GM18526 (cell line): ENCODE measurements around the gene CHRM2.

Experiments used
- POLR2A ChIP-seq: IDR thresholded peaks from 3 replicates; pipeline ENCODE4 v1.6.1; 2011; ENCODE audit not compliant: insufficient read length; ENCODE audit errors: extremely low read depth

Gene CHRM2

DNA sequence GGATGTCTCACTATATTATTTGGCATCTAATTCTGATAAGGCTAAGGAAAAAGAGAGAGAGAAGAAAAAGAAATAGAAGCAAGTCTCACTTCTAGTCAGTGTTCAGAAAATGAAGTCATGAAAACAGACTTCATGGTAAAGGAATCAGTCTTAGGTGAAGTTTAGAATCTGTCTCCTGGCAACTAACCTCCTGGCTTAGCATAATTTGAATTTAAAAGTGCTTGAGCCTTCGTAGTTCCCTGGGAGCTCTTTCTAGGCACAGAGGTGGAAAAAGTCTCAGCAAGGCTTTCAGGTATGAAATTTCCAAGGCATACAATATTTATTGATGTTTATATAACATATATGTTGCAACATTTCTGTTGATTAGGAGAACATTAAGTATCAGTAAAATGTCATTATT is 10.4 kb downstream of the CHRM2 start:
- TF ChIP-seq POLR2A: no peak

DNA sequence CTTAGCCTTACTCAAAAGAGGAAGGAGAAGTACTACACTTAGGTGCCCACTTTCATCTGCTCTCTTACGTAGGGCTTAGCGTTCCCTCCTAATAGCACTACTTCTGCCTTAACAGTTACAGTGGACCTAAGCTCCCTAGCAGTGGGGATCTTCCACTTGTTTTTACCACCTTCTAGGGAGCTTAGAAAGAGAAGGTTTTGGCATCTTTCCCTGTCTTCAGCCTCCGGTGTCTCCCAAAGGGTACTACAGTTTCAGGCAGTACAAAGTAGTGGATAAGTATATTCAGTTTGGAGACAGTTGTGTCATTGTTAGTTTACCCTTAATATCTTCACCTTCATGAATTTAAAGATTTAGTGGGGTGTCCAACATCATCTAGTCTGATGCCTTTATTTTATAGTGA is 14.6 kb downstream of the CHRM2 start:
- TF ChIP-seq POLR2A: no peak

DNA sequence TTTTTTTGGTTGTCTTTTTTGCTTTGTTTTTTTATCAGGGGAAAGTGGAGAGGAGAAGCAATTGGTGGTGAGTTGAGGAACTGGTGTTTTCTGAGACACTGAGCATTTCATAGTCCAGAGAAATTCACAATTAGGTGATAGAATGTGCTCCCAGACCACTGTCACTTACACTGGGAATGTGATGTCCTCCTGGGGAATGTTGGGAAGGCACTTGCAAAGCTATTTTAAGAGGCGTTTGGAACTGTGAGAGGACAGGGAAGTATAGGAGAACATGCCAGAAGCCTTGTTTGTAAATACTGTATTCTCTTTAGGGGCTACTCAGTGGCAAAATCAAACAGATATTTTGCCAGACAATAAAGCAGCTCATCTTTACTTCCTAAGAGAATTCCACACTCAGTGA is 16.0 kb downstream of the CHRM2 start:
- TF ChIP-seq POLR2A: no peak

DNA sequence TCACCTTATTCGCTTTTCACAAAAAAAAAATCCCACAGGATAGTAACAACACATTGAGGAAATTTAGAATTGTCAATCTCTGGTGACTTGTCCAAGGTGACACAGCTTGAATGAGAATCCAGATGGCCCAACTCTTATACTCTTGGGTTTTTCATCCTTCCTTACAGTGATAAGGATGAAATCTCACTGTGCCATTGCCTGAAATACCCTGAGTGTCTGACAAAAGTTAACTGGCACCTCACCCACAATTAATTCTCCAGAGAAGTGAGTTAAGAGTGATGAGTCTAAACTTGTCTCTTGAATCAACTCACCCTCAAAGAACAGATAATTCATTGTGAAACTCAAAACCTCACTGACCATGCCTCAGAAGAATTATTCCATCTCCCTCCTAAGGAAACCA is 18.9 kb downstream of the CHRM2 start:
- no peak for TF ChIP-seq POLR2A

DNA sequence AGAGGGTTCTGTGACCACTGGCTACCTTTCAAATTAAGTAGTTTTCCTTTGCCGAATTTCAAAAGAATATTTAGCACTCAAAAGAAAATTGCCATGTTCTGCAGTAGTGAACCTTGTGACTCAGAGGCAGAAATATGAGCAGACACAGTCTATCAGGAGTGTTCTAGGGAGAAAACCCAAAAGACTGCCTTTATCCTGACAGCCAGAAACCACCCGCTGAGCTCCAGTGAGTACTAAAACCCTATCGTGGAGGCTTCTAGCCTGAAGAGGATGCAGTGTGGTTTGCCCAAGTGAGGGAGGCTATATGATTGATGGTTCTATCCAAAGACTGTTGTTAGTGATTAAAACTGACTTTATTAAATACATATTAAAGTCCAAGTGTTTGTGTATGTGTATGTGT is 21.9 kb downstream of the CHRM2 start:
- no peak for TF ChIP-seq POLR2A

DNA sequence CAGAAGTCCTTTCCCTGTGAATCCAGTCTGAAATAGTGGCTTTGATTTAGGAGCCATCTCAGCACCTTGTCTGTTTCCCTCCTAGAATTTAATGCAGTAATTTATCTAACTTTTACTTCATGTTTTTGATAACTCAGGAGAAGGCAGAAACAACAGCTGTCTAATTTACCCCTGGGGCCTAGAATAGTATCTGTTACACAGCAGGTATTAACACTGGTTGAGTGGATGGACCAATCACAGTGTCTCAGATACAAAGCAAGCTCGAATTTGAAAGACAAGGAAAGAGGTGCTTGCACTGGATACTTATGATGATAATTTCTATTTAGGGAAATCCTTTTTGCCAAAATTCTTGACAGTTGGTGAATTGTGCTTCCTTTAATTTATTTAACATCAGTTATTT is 23.4 kb downstream of the CHRM2 start:
- no peak for TF ChIP-seq POLR2A

DNA sequence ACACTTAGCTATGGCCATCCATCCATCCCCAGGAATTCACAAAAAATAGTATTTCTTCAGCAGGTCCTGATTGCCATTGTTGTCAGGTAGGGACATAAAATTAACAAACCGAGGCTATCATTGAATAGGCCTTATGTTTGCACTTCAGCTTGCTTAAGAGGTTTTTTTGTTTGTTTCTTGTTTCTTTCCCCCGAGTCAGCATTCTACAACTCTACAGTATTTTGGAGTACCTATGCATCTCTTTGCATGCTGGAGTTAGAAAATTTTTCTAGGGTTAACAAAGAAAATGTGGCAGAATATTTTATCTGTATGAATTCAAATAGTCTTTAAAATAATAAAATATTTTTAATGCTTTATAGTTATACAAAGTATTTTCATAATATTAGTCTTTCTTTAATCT is 26.3 kb downstream of the CHRM2 start:
- no peak for TF ChIP-seq POLR2A

DNA sequence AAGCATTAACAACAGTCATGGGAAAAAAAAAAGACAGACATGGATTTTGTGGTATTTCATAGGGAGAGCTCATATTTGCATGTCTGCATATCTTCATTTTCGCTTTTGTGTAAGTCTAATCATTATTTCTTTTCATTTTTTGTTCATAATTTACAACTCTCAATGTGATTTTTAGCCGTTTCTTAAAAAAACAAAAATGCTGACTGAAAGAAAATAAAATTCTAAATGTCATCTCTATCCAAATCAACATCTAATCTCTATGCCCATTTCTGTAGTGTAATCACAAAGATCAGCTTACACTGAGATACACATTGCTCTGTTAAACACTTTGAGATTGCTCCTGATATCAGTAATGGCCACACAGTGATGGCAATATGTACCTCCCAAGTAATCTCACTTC is 29.2 kb downstream of the CHRM2 start:
- no peak for TF ChIP-seq POLR2A

DNA sequence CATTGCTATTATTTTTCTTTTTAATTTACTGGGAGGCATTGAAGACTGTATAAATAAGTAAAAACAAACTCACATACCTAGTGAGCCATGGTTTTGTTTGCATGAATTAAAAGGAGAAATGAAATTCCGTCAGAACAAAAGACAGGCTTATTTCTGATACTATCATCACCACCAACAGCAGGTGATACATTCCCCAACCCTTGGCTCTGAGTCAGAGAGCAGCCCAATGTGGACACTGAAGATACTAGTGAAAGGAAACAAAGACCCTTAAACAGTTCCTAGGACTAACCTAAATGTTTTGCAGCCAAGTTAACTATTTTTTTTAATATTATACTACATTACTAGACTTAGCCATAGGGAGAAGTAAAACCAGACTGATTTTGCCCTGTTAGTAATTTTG is 31.6 kb downstream of the CHRM2 start:
- no peak for TF ChIP-seq POLR2A

DNA sequence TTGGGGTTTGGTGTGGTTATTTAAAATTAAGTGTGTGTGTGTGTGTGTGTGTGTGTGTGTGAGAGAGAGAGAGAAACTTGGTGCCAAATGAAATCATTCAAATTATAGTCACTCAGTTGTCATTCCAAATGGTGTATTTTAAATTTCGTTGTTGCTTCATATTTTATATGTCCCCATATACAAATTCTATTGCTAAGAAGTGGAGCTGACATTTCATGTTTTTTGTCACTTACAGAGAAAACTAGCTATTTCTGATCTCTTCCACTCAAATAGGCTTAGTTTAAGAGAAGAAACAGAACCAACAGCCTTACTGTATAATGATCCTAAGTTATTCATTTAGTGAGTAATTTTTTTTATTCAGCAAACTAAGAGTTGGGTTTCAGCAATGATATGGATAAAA is 42.3 kb downstream of the CHRM2 start:
- TF ChIP-seq POLR2A: no peak

DNA sequence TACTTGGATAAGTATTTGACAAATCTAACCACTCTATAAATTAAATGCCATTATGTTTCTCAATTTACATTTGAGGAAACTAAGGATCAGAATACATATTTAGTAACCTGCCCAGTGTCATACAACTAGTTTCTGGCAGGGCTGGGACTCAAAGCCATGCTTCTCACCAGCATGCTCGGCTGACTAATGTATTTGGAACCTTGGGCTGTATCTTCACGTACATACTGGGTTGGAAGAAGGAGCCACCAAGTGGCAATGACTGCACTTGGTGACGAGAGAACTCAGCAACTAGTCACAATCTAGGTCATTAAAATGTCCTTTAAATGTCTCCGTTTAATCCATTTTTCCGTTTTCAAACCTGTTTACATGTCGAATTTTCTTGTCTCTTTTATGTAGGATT is 42.9 kb downstream of the CHRM2 start:
- no peak for TF ChIP-seq POLR2A

DNA sequence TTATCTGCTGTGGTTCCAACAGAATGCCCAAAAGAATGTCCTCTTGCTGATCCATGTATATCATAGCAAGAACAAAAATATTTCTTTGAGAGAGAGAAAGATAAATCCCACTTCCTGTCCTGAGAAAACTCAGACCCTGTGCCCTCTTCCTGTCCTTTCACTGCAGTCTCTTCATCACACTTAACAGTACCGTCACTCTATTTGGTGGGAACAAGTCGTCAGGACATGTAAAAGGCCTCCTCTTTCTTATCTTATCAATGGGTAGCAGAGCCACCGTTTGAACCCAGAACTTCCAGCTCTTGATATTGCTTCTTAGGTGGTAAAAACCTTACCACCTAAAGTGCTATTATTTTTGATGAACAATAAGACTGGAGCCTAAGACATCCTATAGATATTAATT is 43.9 kb downstream of the CHRM2 start:
- TF ChIP-seq POLR2A: no peak

DNA sequence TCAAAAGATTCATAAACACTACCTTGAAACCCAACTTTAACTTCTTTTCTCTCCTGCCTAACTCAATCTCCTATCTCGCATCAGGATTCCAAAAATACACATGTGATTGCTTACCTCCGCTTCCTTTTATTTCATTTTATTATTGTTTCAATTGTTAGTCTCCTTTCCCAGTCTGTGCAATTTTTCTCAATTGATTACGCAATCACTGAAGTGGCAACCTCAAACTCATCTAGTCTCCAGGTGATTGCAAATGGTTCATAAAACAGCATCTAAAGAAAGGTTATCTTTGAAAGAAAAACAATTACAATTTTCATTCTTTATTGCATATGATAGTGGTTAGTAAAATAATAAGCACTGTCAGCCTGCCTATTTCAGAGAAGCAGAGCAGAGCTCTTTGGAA is 45.6 kb downstream of the CHRM2 start:
- no peak for TF ChIP-seq POLR2A

DNA sequence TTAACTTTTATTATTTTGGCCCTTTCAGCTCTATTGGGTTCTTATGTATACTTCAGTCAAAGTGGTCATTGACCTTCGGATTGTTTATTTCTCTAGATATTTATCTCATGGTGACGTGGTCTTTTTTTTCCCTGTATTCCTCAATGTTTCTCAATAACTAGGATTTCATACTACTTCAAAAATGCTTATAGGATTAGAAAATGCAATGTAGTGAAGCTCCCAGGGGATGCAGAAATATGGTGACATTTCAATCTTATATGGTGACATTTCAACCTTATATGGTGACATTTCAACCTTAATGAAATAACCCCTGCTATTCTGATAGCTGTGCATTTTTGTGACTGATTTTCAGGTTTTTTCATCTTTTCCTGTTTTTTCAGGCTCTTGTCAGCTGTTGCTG is 51.4 kb downstream of the CHRM2 start:
- TF ChIP-seq POLR2A: no peak

DNA sequence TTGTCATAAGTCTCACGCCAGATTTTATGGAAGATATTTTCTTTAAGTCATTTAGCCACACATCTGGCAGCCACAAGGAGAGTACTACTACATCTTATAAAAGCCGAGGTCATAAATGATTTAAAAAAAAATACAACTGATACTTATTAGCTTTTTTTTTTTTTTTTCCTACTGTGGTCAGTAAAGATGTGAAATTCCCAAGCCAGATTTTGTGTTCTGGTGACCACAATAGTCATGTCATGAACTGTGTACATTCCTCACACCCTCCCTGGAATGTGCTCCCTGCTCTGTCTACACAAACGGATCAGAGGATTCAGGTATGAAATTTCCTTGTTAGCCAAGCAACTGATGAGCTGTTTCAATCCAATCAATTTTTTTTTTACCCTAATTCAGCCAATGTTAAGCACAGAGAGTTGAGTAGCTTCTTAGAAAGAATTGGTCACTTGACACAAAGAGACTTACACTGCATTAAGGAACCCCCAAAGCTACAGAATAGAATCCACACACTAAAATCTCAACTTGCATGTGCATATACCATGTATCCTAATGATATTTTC is 54.7 kb downstream of the CHRM2 start:
- no peak for TF ChIP-seq POLR2A

DNA sequence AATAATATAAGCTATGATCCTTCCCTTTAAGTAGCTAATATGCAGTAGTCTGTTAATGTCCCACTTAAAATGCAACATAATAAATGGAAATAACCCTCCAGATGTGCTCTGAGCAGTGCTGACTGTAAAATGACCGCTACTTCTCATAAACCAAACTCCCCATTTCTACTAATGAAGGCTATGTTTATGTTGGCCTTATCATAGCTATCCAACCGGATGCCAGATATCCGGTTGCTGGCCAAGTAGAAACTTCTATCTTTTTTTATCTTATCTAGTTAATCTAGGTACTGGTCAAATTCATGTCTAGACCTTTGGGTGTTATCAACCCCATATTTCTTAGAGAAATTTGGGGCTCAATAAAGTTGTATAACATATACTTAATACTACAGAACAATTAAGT is 56.6 kb downstream of the CHRM2 start:
- TF ChIP-seq POLR2A: no peak

DNA sequence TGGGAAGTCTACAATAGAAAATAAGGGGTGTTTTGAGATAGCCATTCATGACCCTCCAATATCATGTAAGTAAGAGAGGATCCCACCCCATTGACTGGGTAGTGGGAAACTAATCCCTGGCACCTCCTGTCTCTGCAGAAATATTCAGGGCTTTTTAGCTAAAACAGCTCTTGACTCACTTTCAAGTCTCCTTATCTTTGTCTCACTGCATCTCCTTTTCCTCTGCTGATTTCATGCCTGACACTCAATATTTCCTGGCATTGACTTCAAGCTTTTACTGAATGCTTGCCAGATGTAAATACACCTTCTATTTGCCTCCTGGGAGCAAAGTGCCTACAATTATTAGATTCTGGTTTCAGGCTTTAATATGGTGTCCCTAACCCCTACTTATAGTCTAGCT is 57.1 kb downstream of the CHRM2 start:
- TF ChIP-seq POLR2A: no peak
